ENCODE data around the gene DPM1. TPM values are rescaled to one million over a fixed set of nuclear protein-coding genes. Genes with fewer than 3 reads are reported as not detected.
A peak's percentile ranks its signal among the peaks of the same experiment; 100 is the strongest.
"Not testable (repeated sequence)": the region's sequence is repeated elsewhere in the genome, so short reads cannot be mapped to it uniquely, and the experiment has no call there.

The DPM1 gene
- total RNA-seq, 2 experiments from 2014 or later, result 64.9 to 69.1 TPM

DNA sequence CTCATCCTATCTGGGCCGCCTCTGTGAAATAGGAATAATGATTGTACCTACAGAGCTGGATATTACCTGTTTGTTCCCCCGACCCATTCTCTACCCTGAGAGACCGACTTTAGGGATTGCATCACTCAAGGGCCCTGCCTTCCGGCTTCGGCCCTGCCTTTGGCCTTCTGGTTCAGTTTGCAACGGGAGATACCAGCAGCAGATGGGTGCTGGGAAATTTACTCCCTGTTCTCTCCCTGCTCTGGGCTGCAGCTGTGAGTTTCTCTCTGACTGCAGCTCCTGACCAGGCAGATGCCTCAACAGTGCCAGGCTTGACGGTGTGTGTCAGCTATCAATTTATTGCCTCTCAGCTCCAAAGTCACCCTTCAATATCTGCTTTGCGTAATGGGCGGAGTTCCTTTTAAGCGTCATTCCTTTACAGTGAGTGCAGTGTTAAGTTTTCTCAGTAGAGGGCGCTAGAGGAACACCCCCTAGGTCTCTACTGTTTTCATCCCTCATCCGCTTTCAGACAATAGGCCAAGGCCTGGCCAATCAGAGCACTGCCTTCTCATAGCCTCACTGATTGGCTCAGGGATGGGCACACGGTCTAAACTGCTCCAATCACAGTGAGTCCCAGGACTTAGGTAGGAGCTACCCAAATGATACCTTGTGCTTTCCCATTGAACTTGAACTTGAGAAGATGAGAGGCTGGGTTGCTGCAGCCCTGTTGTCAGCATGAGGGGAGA lies 34.6 kb upstream of the DPM1 start:
- ChIA-PET CTCF (interaction anchor here (0.6 to 13.5 kb wide), 26 partner anchors 9 to 602 kb away, joined by 3 to 397 read pairs (median 4); partner anchors contain the start of genes BCAS4 and KCNG1), POLR2A (no interaction called here)
- intact Hi-C loops (cut with micrococcal nuclease), result loop anchor here (1.0 kb wide), 1 partner anchor 313 kb away; no protein-coding TSS in a partner anchor
- no peaks in the 10 kb centered on the region for H3K4me1 Mint-ChIP-seq (ENCODE audit: low read depth)
- peak; percentile 68 for DNase-seq
- no peaks in the 10 kb centered on the region for H3K9me3 Mint-ChIP-seq
- no peaks in the 10 kb centered on the region for H3K36me3 Mint-ChIP-seq
- H3K27me3 Mint-ChIP-seq, result no peaks in the 10 kb centered on the region
- H3K27ac Mint-ChIP-seq, result no peak overlapping the region
- no peak overlapping the region for H3K4me3 Mint-ChIP-seq

- DNase-seq, result no peak
- H3K27ac Mint-ChIP-seq, result no peak overlapping the region
- intact Hi-C loops (cut with micrococcal nuclease), result no loop called here
- no peaks in the 10 kb centered on the region for H3K9me3 Mint-ChIP-seq
- H3K4me3 Mint-ChIP-seq, result no peak overlapping the region
- H3K4me1 Mint-ChIP-seq (ENCODE audit: low read depth), result no peaks in the 10 kb centered on the region
- CTCF ChIA-PET, result interaction anchor here (0.6 to 13.5 kb wide), 22 partner anchors 10 to 602 kb away, joined by 3 to 397 read pairs (median 4); partner anchors contain the start of gene BCAS4
- H3K27me3 Mint-ChIP-seq, result peaks cover 2% of the 10 kb centered on the region
- H3K36me3 Mint-ChIP-seq, result no peaks in the 10 kb centered on the region
- POLR2A ChIA-PET, result no interaction called here
These were observed 34.0 kb upstream of the DPM1 start for GRCh38 chr20:50992336-50992732.

DNA sequence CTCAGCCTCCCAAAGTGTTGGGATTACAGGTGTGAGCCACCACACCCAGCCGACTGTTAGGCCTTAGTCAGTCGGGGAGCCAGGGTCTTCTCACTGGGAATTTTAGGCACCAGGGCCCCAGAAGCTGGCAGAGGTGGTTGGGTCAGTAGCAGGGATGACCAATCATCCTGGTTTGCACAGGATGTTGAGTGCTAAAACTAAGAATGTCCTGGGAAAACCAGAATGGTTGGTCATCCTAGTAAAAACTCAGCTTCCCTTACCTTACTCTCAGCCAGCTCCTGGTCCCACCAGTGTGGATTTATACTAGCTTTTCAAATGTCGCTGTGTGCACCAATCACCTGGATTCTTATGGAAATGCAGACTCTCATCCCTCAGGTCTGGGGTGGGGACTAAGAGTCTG lies 32.7 kb upstream of the DPM1 start:
- CTCF ChIA-PET, result interaction anchor here (0.6 to 13.5 kb wide), 10 partner anchors 10 to 1508 kb away, joined by 3 to 397 read pairs (median 4); partner anchors contain the start of gene KCNB1
- no peak overlapping the region for H3K27ac Mint-ChIP-seq
- DNase-seq, result no peak
- H3K9me3 Mint-ChIP-seq, result no peaks in the 10 kb centered on the region
- H3K27me3 Mint-ChIP-seq, result peaks cover 11% of the 10 kb centered on the region
- POLR2A ChIA-PET, result no interaction called here
- H3K4me1 Mint-ChIP-seq (ENCODE audit: low read depth), result no peaks in the 10 kb centered on the region
- no peaks in the 10 kb centered on the region for H3K36me3 Mint-ChIP-seq
- H3K4me3 Mint-ChIP-seq, result no peak overlapping the region
- intact Hi-C loops (cut with micrococcal nuclease), result no loop called here

GRCh38 chr20:50987493-50988210 lies 29.3 kb upstream of the DPM1 start:
- Mint-ChIP-seq H3K9me3 (no peaks in the 10 kb centered on the region), H3K36me3 (no peaks in the 10 kb centered on the region), H3K4me3 (no peak overlapping the region), H3K27me3 (peaks cover 22% of the 10 kb centered on the region), H3K4me1 (ENCODE audit: low read depth) (no peaks in the 10 kb centered on the region), H3K27ac (no peak overlapping the region)
- intact Hi-C loops (cut with micrococcal nuclease), result loop anchor here (10.0 kb wide), 3 partner anchors 137 to 617 kb away; no protein-coding TSS in a partner anchor
- CTCF ChIA-PET, result interaction anchor here (0.6 to 13.5 kb wide), 60 partner anchors 9 to 1156 kb away, joined by 3 to 397 read pairs (median 4); partner anchors contain the start of genes BCAS4, DPM1 and MOCS3
- POLR2A ChIA-PET, result interaction anchor here (1.0 kb wide), 1 partner anchor 323 kb away, joined by 3 read pairs; no protein-coding TSS in a partner anchor
- peak; percentile 59 for DNase-seq

GRCh38 chr20:50983321-50983720 lies 25.0 kb upstream of the DPM1 start:
- intact Hi-C loops (cut with micrococcal nuclease), result loop anchor here (5.0 to 10.0 kb wide), 4 partner anchors 141 to 621 kb away; no protein-coding TSS in a partner anchor
- DNase-seq, result no peak
- Mint-ChIP-seq H3K4me1 (ENCODE audit: low read depth) (peaks cover 18% of the 10 kb centered on the region), H3K27me3 (peaks cover 44% of the 10 kb centered on the region), H3K36me3 (no peaks in the 10 kb centered on the region), H3K27ac (no peak overlapping the region), H3K4me3 (no peak overlapping the region), H3K9me3 (no peaks in the 10 kb centered on the region)
- ChIA-PET POLR2A (interaction anchor here (0.6 kb wide), 1 partner anchor 1018 kb away, joined by 3 read pairs; no protein-coding TSS in a partner anchor), CTCF (interaction anchor here (0.5 to 13.5 kb wide), 8 partner anchors 8 to 678 kb away, joined by 3 to 397 read pairs (median 17); partner anchors contain the start of gene BCAS4)

- CTCF ChIA-PET, result interaction anchor here (0.6 to 13.5 kb wide), 17 partner anchors 9 to 613 kb away, joined by 3 to 397 read pairs (median 5); partner anchors contain the start of genes BCAS4, DPM1 and MOCS3
- H3K27ac Mint-ChIP-seq, result no peak overlapping the region
- peaks cover 18% of the 10 kb centered on the region for H3K4me1 Mint-ChIP-seq (ENCODE audit: low read depth)
- peaks cover 51% of the 10 kb centered on the region for H3K27me3 Mint-ChIP-seq
- no peak overlapping the region for H3K4me3 Mint-ChIP-seq
- no peaks in the 10 kb centered on the region for H3K9me3 Mint-ChIP-seq
- intact Hi-C loops (cut with micrococcal nuclease), result loop anchor here (5.0 to 10.0 kb wide), 4 partner anchors 142 to 622 kb away; no protein-coding TSS in a partner anchor
- no peaks in the 10 kb centered on the region for H3K36me3 Mint-ChIP-seq
- POLR2A ChIA-PET, result interaction anchor here (0.6 kb wide), 1 partner anchor 191 kb away, joined by 3 read pairs; no protein-coding TSS in a partner anchor
- no peak for DNase-seq
These were observed 24.0 kb upstream of the DPM1 start for GRCh38 chr20:50982363-50982762.

DNA sequence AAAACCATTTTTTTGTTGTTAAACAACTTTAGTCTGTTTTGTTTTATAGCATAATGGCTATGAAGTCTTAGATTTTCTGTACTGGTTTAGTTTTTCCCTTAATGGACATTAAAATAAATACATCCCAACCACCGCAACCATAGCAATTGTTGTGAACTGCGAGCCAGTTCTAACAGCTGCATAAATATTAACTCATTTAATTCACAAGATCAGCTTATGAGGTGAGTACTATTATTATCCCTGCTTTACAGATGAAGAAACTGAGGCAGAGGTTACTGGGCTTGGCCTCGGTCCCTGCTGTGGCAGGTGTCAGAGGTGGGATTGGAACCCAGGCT lies 23.3 kb upstream of the DPM1 start:
- H3K36me3 Mint-ChIP-seq, result no peaks in the 10 kb centered on the region
- H3K4me1 Mint-ChIP-seq (ENCODE audit: low read depth), result peaks cover 18% of the 10 kb centered on the region
- CTCF ChIA-PET, result interaction anchor here (0.6 to 13.5 kb wide), 28 partner anchors 9 to 613 kb away, joined by 3 to 397 read pairs (median 4); partner anchors contain the start of genes BCAS4, DPM1 and MOCS3
- POLR2A ChIA-PET, result interaction anchor here (0.6 to 2.4 kb wide), 5 partner anchors 23 to 423 kb away, joined by 3 to 16 read pairs (median 3); partner anchors contain the start of genes ADNP, BCAS4 and DPM1
- H3K4me3 Mint-ChIP-seq, result no peak overlapping the region
- DNase-seq, result no peak
- H3K27me3 Mint-ChIP-seq, result peaks cover 47% of the 10 kb centered on the region
- no peaks in the 10 kb centered on the region for H3K9me3 Mint-ChIP-seq
- H3K27ac Mint-ChIP-seq, result no peak overlapping the region
- intact Hi-C loops (cut with micrococcal nuclease), result loop anchor here (2.0 to 10.0 kb wide), 6 partner anchors 143 to 623 kb away; partner anchors contain the start of gene BCAS4

GRCh38 chr20:50980851-50981713 lies 22.8 kb upstream of the DPM1 start:
- peaks cover 18% of the 10 kb centered on the region for H3K4me1 Mint-ChIP-seq (ENCODE audit: low read depth)
- DNase-seq, result peak; percentile 72
- H3K27ac Mint-ChIP-seq, result peak overlapping the region; percentile 28
- CTCF ChIA-PET, result interaction anchor here (0.6 to 13.5 kb wide), 30 partner anchors 8 to 1169 kb away, joined by 3 to 397 read pairs (median 4); partner anchors contain the start of genes ADNP, BCAS4, DPM1 and MOCS3
- POLR2A ChIA-PET, result interaction anchor here (0.6 to 2.4 kb wide), 4 partner anchors 23 to 424 kb away, joined by 3 to 16 read pairs (median 3); partner anchors contain the start of genes ADNP, BCAS4 and DPM1
- no peak overlapping the region for H3K4me3 Mint-ChIP-seq
- H3K27me3 Mint-ChIP-seq, result peaks cover 42% of the 10 kb centered on the region
- H3K9me3 Mint-ChIP-seq, result no peaks in the 10 kb centered on the region
- H3K36me3 Mint-ChIP-seq, result no peaks in the 10 kb centered on the region
- intact Hi-C loops (cut with micrococcal nuclease), result loop anchor here (1.0 to 10.0 kb wide), 7 partner anchors 81 to 624 kb away; partner anchors contain the start of gene BCAS4

GRCh38 chr20:50980071-50980681 lies 21.8 kb upstream of the DPM1 start:
- ChIA-PET CTCF (interaction anchor here (1.0 to 6.0 kb wide), 6 partner anchors 11 to 1170 kb away, joined by 3 to 62 read pairs (median 18); partner anchors contain the start of gene BCAS4), POLR2A (interaction anchor here (2.4 kb wide), 1 partner anchor 185 kb away, joined by 16 read pairs; the partner anchor contains the start of gene BCAS4)
- intact Hi-C loops (cut with micrococcal nuclease), result loop anchor here (1.0 to 10.0 kb wide), 7 partner anchors 82 to 625 kb away; partner anchors contain the start of gene BCAS4
- no peaks in the 10 kb centered on the region for H3K9me3 Mint-ChIP-seq
- peak; percentile 77 for DNase-seq
- no peak overlapping the region for H3K4me3 Mint-ChIP-seq
- peaks cover 18% of the 10 kb centered on the region for H3K4me1 Mint-ChIP-seq (ENCODE audit: low read depth)
- no peaks in the 10 kb centered on the region for H3K36me3 Mint-ChIP-seq
- H3K27me3 Mint-ChIP-seq, result peaks cover 41% of the 10 kb centered on the region
- H3K27ac Mint-ChIP-seq, result peak overlapping the region; percentile 66

DNA sequence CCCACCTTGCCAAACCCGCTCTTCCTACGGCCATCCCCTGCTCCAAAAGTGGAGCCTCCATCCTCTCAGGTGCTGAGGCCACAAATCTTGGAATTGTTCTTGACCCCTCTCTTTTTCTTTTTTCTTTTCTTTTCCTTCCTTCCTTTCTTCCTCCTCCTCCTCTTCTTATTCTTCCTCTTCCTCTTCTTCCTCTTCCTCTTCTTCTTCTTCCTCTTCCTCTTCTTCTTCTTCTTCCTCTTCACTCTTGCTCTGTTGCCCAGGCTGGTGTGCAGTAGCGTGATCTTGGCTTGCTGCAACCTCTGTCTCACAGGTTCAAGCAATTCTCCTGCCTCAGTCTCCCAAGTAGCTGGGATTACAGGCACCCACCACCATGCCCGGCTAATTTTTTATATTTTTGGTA lies 20.2 kb upstream of the DPM1 start:
- CTCF ChIA-PET, result interaction anchor here (1.0 kb wide), 1 partner anchor 14 kb away, joined by 3 read pairs; no protein-coding TSS in a partner anchor
- H3K27ac Mint-ChIP-seq; H3K9me3 Mint-ChIP-seq; H3K36me3 Mint-ChIP-seq; DNase-seq; POLR2A ChIA-PET; intact Hi-C loops (cut with micrococcal nuclease); H3K4me3 Mint-ChIP-seq: not testable (repeated sequence)
- Mint-ChIP-seq H3K4me1 (ENCODE audit: low read depth) (peaks cover 18% of the 10 kb centered on the region), H3K27me3 (peaks cover 37% of the 10 kb centered on the region)

All from activated CD4-positive, alpha-beta memory T cell treated with anti-CD3 and anti-CD28 coated beads for 36 hours (primary cell).